HPDE6-E6E7 (cell line): ENCODE measurements around the gene MAP4K5.
"Not testable (repeated sequence)": the region's sequence is repeated elsewhere in the genome, so short reads cannot be mapped to it uniquely, and the experiment has no call there.

ENCODE experiments used
- DNase-seq: peaks from one replicate; pipeline ENCODE4 v3.0.0; 2011; ENCODE audit warnings: missing footprints; ENCODE audit errors: extremely low spot score

Gene MAP4K5

GRCh38 chr14:50532502-50533240 lies at the start of gene MAP4K5:
Gene MAP4K5, minus strand, starts transcription at chr14:50532569. Its CDS starts 520 bp downstream, at chr14:50532049.
- DNase-seq, result peak; percentile 84

DNA sequence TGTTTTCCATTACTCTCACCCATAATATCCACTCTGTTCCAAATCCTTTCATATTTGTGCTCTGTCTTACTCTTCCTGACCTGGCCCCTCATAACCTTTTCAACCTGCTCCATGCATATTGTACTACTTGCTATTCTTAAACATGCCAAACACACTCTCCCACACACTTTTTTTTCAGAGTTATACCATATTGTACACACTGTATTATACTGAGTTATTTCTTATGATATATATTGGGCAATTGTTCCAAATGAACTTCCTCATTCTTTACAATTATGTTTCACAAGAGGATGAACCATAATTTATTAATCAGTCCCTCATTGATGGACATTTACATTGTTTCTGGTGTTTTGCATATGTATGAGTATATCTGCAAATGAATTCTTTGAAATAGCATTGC lies 46.1 kb upstream of the MAP4K5 start:
- no peak for DNase-seq

GRCh38 chr14:50577982-50578381 lies 45.6 kb upstream of the MAP4K5 start:
- DNase-seq, result no peak

- DNase-seq, result no peak
Measured at GRCh38 chr14:50575769-50576168, 43.4 kb upstream of the MAP4K5 start.

DNA sequence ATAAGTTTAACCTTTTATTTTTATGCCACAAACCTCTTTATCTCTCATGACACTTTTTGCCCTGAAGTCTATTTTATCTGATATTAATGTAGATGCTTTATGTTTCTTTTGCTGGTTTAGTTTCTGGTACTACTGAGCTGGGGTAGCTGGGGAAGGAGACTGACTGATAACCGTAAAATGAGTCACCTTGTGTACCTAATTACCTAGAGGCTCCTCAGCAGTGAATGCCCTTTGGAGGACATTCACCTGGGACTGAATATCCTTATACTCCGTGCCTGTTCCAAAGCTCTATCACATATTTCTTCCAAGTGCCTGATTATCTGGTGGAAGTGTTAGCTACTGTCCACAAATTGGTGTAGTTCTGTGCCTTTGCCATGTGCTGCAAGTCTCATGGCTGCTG lies 41.5 kb upstream of the MAP4K5 start:
- no peak for DNase-seq

DNA sequence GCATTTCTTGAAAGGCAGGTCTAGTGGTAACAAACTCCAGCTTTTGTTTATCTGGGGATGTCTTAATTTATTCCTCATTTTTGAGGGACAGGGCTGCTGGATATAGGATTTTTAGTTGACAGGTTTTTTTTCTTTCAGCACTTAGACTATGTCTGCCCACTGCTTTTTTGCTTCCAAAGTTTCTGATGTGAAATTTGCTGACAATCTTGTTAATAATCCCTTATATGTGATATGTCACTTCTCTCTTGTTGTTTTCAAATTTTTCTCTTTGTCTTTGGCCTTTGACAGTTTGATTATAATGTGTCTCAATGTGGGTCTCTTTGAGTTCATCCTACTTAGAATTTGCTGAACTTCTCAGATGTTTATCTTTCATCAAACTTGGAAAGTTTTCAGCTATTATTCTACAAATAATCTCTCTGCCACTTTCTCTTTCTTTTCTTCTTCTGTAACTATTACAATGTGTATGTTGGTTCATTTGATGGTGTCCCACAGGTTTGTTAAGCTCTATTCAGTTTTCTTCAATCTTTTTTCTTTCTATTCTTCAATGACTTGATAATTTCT lies 37.4 kb upstream of the MAP4K5 start:
- DNase-seq, result no peak

- DNase-seq, result no peak
Measured at GRCh38 chr14:50562841-50563240, 30.5 kb upstream of the MAP4K5 start.

- DNase-seq, result peak; percentile 23
Measured at GRCh38 chr14:50560931-50561285, 28.5 kb upstream of the MAP4K5 start.

- peak; percentile 72 for DNase-seq
Measured at GRCh38 chr14:50559990-50560930, 27.9 kb upstream of the MAP4K5 start, which contains the start of gene ATL1. Gene ATL1, plus strand, starts transcription at chr14:50560145. Its CDS starts 121 bp downstream, at chr14:50560266.

DNA sequence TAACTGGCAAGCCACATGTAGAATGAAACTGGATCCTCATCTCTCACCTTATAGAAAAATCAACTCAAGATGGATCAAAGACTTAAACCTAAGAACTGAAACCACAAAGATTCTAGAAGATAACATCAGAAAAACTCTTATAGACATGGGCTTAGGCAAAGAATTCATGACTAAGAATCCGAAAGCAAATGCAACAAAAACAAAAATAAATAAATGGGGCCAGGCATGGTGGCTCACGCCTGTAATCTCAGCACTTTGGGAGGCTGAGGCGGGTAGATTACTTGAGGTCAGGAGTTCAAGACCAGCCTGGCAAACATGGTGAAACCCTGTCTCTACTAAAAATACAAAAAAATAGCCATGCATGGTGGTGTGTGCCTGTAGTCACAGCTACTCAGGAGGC lies 20.4 kb upstream of the MAP4K5 start:
- not testable (repeated sequence) for DNase-seq

DNA sequence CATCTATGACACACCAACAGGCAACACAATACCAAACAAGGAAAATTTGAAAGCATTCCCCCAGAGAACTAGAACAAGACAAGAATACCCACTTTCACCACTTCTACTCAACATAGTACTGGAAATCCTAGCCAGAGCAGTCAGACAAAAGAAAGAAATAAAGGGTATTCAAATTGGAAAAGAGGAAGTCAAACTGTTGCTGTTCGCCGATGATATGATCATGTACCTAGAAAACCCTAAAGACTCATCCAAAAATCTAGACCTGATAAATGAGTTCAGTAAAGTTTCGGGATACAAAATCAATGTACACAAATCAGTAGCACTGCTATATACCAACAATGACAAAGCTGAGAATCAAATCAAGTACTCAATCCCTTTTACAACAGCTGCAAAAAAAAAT lies 19.5 kb upstream of the MAP4K5 start:
- DNase-seq, result no peak

DNA sequence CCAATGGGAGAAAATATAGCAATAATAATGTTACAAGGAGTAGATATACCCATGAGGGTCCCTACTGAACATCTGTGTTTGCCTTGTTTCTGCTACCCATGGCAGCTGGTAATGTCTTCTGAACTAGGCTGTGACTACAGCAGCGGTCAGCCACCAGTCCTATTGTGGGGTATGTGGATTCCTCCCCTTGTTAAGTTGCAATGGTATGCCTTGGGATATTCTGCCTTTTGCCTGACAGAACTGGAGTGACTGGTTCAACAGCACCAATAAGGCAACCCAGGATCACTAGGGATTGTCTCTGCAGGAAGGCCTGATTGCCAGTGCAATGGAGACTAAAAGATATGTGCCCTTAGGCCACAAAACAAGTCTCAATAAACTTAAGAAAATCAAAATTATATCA lies 17.9 kb upstream of the MAP4K5 start:
- no peak for DNase-seq

DNA sequence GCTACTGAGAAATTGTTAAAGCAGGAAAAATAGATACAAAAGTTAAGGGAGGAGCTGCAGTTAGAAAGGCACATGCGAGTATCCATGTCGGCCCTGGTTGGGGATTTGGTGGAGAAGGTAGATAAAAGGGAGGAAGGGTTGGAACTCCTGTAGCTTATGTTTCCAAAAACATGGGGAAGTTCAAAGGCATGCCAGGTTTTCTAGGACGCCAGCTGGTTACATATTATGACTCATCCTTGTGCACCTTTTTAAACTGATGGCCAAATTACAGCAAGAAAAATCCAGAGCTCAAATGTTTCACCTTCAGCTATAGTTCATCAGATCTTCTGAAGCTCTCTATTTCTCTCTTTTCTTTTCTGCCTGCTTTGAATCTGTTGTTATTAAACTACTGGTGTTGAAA lies 13.2 kb upstream of the MAP4K5 start:
- no peak for DNase-seq

- no peak for DNase-seq
Measured at GRCh38 chr14:50544911-50545310, 12.5 kb upstream of the MAP4K5 start.

GRCh38 chr14:50542941-50543418 lies 10.6 kb upstream of the MAP4K5 start:
- no peak for DNase-seq

DNA sequence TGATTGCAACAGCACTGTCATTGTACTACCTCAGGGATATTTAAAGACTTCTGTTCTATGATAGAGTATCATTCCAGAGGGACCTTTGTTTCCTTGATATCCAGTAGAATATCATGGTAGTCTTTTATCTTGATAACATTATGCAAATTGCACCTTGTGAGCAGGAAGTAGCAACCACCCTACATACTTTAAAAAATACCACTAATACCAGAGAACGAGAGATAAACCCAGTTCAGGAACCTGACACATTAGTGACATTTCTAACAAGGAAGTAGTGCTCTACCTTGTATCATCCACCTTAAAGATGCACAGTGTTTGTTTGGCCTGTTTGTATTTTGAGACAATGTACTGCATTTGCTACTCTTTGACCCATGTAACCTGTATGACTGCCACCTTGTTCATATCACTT lies 8.8 kb upstream of the MAP4K5 start:
- no peak for DNase-seq

DNA sequence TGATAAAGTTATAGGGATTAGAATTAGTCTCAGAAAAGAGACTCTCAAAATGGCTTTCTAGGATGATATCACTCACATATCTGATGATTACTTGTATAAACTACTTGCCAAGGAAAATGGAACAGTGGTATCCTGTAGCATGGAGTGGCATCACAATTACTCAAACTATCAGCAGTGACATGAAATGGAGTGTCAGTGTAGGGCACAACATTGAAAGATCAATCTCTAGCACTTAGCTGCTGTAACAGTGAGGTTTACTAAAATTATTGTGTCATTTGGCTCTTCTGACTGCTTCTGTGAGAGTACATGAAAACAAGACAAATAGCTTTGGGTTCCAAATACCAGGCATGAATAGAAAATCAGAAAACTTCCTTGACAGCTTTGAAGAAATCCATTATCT lies 6.7 kb upstream of the MAP4K5 start:
- DNase-seq, result no peak

- not testable (repeated sequence) for DNase-seq
Measured at GRCh38 chr14:50538034-50538433, 5.7 kb upstream of the MAP4K5 start.

DNA sequence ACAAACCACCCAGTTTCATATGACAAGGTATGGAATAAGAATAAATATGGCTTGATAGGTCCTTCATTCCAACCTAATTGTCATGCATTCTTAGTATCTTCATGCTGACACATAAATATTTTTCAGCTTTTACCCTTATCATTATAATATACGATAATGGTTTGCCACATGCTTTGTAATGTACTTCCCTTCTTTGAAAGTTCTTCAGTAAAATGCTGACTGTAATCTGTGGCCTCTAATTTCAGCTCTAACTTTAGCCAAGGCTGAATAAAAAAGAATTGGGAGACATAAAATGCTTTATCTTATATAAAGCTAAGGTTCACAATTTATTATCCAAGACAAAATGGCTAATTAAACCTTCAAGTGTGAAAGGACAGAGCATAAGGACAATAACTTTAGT lies 2.6 kb upstream of the MAP4K5 start:
- no peak for DNase-seq

GRCh38 chr14:50534416-50534815 lies 2.0 kb upstream of the MAP4K5 start:
- no peak for DNase-seq

- no peak for DNase-seq
Measured at GRCh38 chr14:50533806-50534205, 1.4 kb upstream of the MAP4K5 start.

DNA sequence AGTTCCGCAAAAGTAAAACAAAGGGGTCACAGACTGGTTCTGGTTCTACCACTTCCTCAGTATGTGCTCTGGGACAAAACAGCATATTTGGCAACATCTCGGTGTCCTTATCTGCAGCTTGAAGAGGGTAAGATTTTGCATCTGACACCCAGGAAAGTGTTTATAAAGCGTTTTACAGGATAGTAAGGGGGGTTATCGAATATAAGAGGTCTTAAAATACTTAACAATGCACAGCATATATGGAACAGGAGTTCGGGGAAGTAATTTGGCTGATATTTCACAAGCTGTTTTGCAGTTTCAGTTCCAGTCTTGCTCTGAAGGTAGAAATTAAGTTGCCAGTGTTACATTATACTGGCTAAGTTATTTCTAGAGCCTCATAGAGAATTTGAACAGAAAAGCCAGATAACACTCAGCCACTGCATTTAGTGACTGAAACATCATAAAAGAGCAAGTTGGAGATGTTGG lies 904 bp upstream of the MAP4K5 start:
- DNase-seq, result no peak
